IPS-18a (cell line): ENCODE data around the gene TENT5C.
"Not testable (repeated sequence)": the region's sequence is repeated elsewhere in the genome, so short reads cannot be mapped to it uniquely, and the experiment has no call there.

Experiments
- H3K27ac ChIP-seq: one replicate; pipeline ENCODE4 v1.5.1; 2013; ENCODE audit warnings: low read length
- H3K27me3 ChIP-seq: one replicate; pipeline ENCODE4 v1.6.1; 2013; ENCODE audit warnings: mild to moderate bottlenecking, low read length; ENCODE audit not compliant: control insufficient read depth, insufficient read depth
- H3K36me3 ChIP-seq: one replicate; pipeline ENCODE4 v1.6.1; 2013; ENCODE audit warnings: low read depth, low read length; ENCODE audit not compliant: control insufficient read depth
- H3K4me1 ChIP-seq: one replicate; pipeline ENCODE4 v1.6.1; 2013; ENCODE audit warnings: low read depth, low read length; ENCODE audit not compliant: control insufficient read depth
- H3K4me3 ChIP-seq: one replicate; pipeline ENCODE4 v1.5.1; 2013; ENCODE audit warnings: low read length
- H3K9ac ChIP-seq: one replicate; pipeline ENCODE4 v1.6.1; 2013; ENCODE audit warnings: mild to moderate bottlenecking, low read length, moderate library complexity
- H3K9me3 ChIP-seq: one replicate; pipeline ENCODE4 v1.6.1; 2013; ENCODE audit warnings: low read depth, low read length; ENCODE audit not compliant: control insufficient read depth

Gene TENT5C

DNA sequence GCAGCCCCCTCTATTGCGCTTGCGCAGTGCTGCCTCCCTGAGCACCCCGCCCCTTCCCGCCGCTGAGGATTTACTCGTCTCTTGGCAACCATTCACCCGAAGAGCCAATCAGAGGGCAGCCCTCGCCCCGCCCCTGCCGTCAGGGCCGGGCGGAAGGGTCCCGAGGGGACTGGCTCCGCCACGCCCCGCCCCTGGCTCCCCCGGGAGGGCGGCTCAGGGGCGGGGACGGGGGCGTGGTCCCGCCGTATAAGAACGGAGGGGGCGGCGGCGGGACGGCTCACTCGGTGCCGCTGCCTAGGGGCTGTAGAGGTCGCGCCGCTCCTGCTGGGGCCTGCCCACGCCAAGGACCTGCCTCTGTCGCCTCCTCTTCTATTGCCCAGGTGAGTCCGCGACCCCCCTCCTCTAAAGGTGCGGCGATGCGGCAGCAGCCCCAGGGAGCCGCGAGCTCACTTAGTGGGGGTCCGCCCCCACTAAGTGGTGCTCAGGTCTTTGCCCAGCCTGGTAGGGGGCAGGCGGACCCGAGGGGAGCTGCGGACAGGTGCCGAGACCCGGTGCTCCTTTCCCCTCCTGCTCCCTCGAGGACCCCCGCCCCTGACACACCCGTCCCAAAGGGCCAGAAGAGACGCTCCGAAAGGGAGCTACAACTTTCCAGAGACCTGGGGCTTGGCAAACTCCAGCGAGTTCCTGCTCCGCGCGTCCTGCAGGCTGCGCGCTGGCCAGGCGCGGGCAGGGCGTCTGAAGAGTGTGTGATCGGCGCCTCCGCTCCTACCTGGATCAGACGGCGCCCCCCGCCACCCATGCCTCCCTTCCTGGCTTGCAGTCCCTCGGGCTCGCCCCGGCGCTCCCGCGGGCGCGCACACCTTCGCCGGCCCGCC is at the start of gene TENT5C:
TENT5C (plus strand) TSS at position 275 of the 875 bp plus-strand sequence. CDS start 16,821 bp downstream, outside the sequence.
- Histone ChIP-seq H3K9ac (peak within 1 kb of the TSS; percentile 63), H3K27me3 (peaks cover 53% of the 10 kb centered on the region), H3K9me3 (no peaks in the 10 kb centered on the region), H3K4me3 (peak within 1 kb of the TSS; percentile 87), H3K4me1 (peaks cover 9% of the 10 kb centered on the region), H3K36me3 (no peaks in the 10 kb centered on the region), H3K27ac (peak within 1 kb of the TSS; percentile 6)

DNA sequence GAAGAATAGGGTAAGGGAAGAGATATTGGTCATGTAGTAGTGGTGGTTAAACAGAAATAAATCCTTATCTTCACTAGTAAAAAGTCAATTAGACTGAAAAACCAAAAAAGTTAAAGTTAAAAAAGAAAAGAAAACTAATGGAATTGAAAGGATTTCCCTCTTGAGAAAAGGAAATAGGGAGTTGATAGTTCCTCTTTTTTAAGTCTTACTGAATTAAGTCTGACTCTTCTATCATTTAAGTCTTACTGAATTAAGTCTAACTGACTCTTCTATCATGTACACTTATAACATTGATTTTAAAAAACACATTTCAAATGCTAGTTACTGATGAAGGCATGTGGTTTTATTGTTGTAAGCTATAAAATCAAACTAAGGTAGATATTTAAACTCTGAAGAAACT is 49.5 kb upstream of the TENT5C start:
- no peaks in the 10 kb centered on the region for H3K9me3 ChIP-seq
- H3K27ac ChIP-seq = no peak overlapping the region
- no peaks in the 10 kb centered on the region for H3K27me3 ChIP-seq
- no peaks in the 10 kb centered on the region for H3K36me3 ChIP-seq
- no peak overlapping the region for H3K9ac ChIP-seq
- H3K4me3 ChIP-seq = no peak overlapping the region
- H3K4me1 ChIP-seq = no peaks in the 10 kb centered on the region

DNA sequence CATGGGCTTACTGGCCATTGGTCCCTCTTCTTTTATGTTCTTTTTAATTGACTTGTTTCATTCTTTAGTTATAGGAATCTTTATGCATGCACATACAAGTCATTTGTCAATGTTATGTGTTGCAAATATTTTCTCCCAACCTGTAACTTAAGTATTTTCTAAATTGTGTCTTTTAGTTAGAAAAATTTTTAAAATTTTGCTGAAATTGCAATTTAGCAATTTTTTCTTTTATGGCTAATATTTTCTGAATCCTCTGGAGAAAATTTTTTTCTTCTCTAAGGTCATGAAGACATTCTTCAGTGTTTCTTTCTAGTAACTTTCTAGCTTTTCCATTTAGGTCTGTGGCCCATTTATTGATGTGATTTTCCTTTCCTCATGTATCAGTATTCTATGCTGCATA is 48.9 kb upstream of the TENT5C start:
- Histone ChIP-seq H3K9me3 (no peaks in the 10 kb centered on the region), H3K9ac (no peak overlapping the region), H3K27ac (no peak overlapping the region), H3K4me1 (no peaks in the 10 kb centered on the region), H3K36me3 (no peaks in the 10 kb centered on the region), H3K4me3 (no peak overlapping the region), H3K27me3 (no peaks in the 10 kb centered on the region)

DNA sequence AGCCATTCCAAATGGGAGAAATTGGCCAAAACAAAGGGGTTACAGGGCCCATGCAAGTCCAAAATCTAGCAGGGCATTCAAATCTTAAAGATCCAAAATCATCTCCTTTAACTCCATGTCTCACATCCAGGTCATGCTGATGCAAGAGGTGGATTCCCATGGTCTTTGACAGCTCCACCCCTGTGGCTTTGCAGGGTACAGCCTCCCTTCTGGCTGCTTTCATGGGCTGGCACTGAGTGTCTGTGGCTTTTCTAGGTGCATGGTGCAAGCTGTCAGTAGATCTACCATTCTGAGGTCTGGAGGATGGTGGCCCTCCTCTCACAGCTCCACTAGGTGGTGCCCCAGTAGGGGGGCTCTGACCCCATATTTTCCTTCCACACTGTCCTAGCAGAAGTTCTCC is 47.4 kb upstream of the TENT5C start:
- not testable (repeated sequence) for H3K4me3 ChIP-seq, H3K27me3 ChIP-seq, H3K36me3 ChIP-seq, H3K27ac ChIP-seq, H3K9ac ChIP-seq, H3K9me3 ChIP-seq, H3K4me1 ChIP-seq

DNA sequence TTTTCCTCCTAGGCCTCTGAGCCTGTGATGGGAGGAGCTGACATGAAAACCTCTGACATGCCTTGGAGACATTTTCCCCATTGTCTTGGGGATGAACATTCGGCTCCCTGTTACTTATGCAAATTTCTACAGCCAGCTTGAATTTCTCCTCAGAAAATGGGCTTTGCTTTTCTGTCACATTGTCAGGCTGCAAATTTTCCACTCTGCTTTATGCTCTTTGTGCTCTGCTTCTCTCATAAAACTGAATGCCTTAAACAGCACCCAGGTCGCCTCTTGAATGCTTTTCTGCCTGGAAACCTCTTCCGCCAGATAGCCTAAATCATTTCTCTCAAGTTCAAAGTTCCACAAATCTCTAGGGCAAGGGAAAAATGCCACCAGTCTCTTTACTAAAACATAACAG is 46.7 kb upstream of the TENT5C start:
- no peaks in the 10 kb centered on the region for H3K9me3 ChIP-seq
- H3K27me3 ChIP-seq = no peaks in the 10 kb centered on the region
- H3K9ac ChIP-seq = no peak overlapping the region
- no peaks in the 10 kb centered on the region for H3K4me1 ChIP-seq
- H3K36me3 ChIP-seq = no peaks in the 10 kb centered on the region
- H3K4me3 ChIP-seq = no peak overlapping the region
- no peak overlapping the region for H3K27ac ChIP-seq

DNA sequence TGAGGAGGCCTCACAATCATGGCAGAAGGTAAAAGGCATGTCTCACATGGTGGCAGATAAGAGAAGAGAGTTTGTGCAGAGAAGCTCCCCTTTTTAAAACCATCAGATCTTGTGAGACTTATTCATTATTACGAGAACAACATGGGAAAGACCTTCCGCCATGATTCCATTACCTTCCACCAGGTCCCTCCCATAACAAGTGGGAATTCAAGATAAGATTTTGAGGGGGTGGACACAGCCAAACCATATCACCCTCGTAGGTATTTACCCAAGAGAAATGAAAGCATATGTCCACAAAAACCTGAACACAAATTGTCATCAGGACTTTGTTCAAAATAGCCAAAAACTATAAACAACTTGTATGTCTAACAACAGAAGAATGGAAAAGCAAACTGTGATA is 45.9 kb upstream of the TENT5C start:
- H3K9me3 ChIP-seq = no peaks in the 10 kb centered on the region
- no peaks in the 10 kb centered on the region for H3K4me1 ChIP-seq

DNA sequence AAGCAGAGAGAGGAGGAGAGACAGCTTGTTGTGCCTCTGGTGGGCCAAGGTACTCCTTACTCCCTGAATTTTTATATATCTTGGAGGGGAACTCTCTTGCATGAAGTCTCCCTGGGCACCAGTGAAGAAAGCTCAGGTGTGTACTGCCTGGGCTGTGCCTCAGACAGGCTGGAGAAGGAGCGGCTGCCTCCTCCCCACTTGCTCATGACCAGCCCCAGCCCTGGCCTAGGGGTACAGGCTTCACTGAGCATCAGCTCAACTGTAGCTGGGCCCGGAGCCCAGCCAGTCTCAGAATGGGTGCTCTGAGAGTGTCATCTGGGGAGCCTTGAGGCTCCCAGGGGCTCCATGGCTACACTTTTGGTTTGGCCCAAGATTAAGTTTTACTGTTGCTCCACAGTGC is 44.8 kb upstream of the TENT5C start:
- Histone ChIP-seq H3K4me3 (no peak overlapping the region), H3K9me3 (no peaks in the 10 kb centered on the region), H3K27ac (no peak overlapping the region), H3K9ac (no peak overlapping the region), H3K27me3 (no peaks in the 10 kb centered on the region), H3K4me1 (no peaks in the 10 kb centered on the region), H3K36me3 (no peaks in the 10 kb centered on the region)

More for the DNA sequence above, 45.9 kb upstream of the TENT5C start:
- no peaks in the 10 kb centered on the region for H3K27me3 ChIP-seq
- H3K27ac ChIP-seq = no peak overlapping the region
- no peak overlapping the region for H3K4me3 ChIP-seq
- H3K36me3 ChIP-seq = no peaks in the 10 kb centered on the region
- no peak overlapping the region for H3K9ac ChIP-seq

DNA sequence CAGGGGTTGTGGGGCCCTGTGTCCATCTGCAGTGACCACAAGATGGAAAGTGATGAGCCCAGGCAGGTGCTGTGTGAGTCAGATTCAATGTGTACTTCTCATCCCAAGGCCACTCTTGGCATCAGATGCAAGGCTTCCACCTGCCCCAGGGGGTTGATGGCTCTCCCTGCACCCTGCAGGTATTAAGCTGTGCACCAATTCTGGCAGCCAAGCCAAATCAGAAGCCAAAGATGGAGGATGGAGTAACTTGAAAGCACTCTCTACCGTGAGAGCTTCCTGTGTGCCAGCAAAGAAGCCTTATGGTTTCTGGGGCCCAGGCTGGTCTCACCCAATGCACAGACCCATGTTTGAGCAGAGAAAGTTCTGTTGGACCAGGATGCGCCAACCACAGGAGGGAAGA is 44.3 kb upstream of the TENT5C start:
- Histone ChIP-seq H3K4me1 (no peaks in the 10 kb centered on the region), H3K27ac (no peak overlapping the region), H3K9me3 (no peaks in the 10 kb centered on the region), H3K36me3 (no peaks in the 10 kb centered on the region), H3K9ac (no peak overlapping the region), H3K4me3 (no peak overlapping the region), H3K27me3 (no peaks in the 10 kb centered on the region)

DNA sequence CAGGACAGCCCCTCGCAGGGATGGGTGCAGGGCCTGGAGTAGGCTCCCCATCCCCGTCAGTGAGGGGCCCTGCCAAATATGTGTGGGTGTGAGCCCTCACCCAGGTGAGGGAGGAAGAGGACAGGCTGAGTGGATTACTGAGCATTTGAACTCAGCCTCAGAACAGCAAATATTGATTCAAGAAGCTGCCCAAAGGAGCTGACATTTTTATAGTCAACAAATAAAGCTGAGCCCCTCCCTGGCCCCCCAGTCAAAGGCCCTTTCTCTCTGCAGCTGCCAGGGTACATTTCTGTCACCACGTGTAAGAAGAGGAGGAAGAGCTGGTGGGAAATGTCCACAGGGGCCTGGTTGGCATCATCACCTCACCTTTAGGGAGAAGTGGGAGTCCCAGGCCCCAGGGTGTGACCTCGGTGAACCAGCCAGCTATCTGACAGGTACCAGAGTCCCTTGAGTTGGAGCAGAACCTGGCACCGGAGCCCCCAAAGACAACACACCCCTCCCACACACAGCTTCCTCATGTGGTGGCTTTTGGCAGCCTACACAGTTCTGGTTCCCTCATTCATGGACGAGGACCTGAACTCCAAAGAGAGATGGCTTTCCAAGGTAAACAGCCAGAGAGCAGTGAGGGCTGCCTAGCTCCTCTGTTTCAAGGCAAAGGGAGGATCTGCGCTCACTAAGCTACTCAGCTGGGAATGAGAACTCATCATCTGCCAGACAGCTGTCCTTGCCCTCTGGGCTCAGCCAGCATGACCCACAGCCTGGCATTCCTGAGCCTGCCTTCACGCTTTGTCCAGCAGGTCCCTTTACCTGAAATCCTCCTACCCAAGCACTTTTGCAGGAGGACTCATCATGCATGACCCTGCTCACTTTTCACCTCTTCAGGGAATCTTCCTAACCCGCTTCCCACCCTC is 43.0 kb upstream of the TENT5C start:
- H3K9ac ChIP-seq = no peak overlapping the region
- no peak overlapping the region for H3K4me3 ChIP-seq
- H3K27ac ChIP-seq = no peak overlapping the region
- H3K36me3 ChIP-seq = no peaks in the 10 kb centered on the region
- H3K4me1 ChIP-seq = no peaks in the 10 kb centered on the region
- H3K27me3 ChIP-seq = no peaks in the 10 kb centered on the region
- no peaks in the 10 kb centered on the region for H3K9me3 ChIP-seq

DNA sequence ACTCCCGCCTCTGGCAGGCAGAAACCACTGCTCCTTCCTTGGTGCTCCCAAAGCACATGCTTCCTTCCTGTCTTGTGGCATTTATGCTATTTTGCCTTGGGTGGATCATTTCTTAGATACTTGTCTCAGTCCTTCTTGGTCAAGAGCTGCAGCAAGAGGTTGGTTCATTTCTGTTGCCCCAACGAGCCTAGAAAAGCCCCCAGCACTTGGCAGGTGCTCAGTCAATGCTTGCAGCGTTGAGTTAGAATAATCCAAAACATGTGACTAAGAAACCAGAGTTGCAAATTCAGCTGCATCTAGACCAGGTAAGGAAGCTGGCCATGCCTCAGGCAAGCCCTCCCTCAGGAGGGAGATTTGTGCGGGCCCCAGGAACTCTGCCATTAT is 42.4 kb upstream of the TENT5C start:
- Histone ChIP-seq H3K27me3 (no peaks in the 10 kb centered on the region), H3K27ac (no peak overlapping the region), H3K36me3 (no peaks in the 10 kb centered on the region), H3K9ac (no peak overlapping the region), H3K4me1 (no peaks in the 10 kb centered on the region), H3K9me3 (no peaks in the 10 kb centered on the region), H3K4me3 (no peak overlapping the region)

DNA sequence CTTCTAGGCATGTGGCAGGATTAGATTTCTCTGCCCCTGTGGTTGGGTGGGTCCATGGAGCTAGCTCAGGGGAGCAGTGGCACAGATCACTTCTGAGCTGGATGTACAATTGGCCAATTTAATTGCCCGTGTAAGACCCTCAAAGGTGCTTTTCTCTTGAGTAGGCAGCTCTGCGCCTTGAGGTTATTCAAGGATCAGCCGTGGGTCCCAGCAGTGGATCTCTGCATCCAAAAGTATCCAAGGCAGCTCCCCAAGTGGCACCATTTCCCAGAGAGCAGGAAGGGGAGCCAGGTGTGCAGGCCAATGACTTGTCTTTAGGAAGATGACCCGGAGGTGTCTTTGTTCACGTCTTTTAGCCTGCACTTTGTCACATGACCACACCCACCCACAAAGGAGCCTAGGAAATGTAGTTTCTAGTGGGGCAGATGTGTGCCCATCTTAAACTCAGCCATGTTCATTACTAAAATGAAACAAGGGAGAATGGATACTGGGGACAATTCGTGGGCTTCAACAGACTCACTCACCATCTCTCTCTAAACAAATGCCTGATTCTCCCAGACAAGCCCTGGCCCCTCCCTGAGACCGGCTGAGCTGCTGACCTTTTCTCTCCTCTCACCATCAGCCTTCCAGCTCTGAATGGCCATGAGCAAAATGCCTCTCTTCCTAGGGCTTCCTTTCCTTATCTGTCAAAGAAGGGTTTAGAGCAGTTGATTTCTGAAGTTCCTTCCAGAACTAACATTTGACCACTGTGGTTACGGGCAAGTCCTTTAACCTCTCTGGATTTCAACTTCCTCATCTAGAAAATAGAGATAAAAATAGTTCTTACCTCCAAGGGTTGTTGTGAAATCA is 41.4 kb upstream of the TENT5C start:
- Histone ChIP-seq H3K36me3 (no peaks in the 10 kb centered on the region), H3K9me3 (no peaks in the 10 kb centered on the region), H3K4me1 (no peaks in the 10 kb centered on the region), H3K27ac (no peak overlapping the region), H3K27me3 (no peaks in the 10 kb centered on the region), H3K4me3 (no peak overlapping the region), H3K9ac (no peak overlapping the region)
